ENCODE results near the gene CD300A.

DNA sequence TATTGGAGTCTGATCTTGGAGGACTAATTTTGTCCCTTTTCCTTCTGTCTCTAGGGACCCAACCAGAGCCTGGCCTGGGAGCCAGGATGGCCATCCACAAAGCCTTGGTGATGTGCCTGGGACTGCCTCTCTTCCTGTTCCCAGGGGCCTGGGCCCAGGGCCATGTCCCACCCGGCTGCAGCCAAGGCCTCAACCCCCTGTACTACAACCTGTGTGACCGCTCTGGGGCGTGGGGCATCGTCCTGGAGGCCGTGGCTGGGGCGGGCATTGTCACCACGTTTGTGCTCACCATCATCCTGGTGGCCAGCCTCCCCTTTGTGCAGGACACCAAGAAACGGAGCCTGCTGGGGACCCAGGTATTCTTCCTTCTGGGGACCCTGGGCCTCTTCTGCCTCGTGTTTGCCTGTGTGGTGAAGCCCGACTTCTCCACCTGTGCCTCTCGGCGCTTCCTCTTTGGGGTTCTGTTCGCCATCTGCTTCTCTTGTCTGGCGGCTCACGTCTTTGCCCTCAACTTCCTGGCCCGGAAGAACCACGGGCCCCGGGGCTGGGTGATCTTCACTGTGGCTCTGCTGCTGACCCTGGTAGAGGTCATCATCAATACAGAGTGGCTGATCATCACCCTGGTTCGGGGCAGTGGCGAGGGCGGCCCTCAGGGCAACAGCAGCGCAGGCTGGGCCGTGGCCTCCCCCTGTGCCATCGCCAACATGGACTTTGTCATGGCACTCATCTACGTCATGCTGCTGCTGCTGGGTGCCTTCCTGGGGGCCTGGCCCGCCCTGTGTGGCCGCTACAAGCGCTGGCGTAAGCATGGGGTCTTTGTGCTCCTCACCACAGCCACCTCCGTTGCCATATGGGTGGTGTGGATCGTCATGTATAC is 26.5 kb upstream of the CD300A start:
- TF ChIP-seq, protein P1, sequence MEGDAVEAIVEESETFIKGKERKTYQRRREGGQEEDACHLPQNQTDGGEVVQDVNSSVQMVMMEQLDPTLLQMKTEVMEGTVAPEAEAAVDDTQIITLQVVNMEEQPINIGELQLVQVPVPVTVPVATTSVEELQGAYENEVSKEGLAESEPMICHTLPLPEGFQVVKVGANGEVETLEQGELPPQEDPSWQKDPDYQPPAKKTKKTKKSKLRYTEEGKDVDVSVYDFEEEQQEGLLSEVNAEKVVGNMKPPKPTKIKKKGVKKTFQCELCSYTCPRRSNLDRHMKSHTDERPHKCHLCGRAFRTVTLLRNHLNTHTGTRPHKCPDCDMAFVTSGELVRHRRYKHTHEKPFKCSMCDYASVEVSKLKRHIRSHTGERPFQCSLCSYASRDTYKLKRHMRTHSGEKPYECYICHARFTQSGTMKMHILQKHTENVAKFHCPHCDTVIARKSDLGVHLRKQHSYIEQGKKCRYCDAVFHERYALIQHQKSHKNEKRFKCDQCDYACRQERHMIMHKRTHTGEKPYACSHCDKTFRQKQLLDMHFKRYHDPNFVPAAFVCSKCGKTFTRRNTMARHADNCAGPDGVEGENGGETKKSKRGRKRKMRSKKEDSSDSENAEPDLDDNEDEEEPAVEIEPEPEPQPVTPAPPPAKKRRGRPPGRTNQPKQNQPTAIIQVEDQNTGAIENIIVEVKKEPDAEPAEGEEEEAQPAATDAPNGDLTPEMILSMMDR (IDR thresholded peaks at IDR 0.05): no peak
- TF ChIP-seq POLR2A (IDR thresholded peaks at IDR 0.05): no peak

All from esophagus squamous epithelium (tissue), 4 donors.